22Rv1 (cell line): ENCODE results near the gene AXIN1.

Source experiments
- H3K27ac ChIP-seq: fragments of 450-650 bp; 2 replicates; pipeline ENCODE4 v1.5.1; 2017
- ZFX ChIP-seq: fragments of 450-650 bp; IDR thresholded peaks from 2 replicates; pipeline ENCODE4 v1.6.1; 2017; ENCODE audit warnings: antibody characterized with exemption, borderline replicate concordance
- TF ChIP-seq, protein P1 (sequence below): fragments of 450-650 bp; IDR thresholded peaks from 2 replicates; pipeline ENCODE4 v1.5.1; 2017; ENCODE audit warnings: mild to moderate bottlenecking

AXIN1 gene

GRCh38 chr16:397135-397661 lies 44.7 kb upstream of the AXIN1 start, which contains the start of gene NME4:
Gene NME4 (plus strand): TSS chr16:397199. CDS start chr16:397223, 24 bp downstream.
- peak within 1 kb of the TSS; percentile 59 for H3K27ac ChIP-seq
- TF ChIP-seq ZFX = no peak
- TF ChIP-seq, protein P1, sequence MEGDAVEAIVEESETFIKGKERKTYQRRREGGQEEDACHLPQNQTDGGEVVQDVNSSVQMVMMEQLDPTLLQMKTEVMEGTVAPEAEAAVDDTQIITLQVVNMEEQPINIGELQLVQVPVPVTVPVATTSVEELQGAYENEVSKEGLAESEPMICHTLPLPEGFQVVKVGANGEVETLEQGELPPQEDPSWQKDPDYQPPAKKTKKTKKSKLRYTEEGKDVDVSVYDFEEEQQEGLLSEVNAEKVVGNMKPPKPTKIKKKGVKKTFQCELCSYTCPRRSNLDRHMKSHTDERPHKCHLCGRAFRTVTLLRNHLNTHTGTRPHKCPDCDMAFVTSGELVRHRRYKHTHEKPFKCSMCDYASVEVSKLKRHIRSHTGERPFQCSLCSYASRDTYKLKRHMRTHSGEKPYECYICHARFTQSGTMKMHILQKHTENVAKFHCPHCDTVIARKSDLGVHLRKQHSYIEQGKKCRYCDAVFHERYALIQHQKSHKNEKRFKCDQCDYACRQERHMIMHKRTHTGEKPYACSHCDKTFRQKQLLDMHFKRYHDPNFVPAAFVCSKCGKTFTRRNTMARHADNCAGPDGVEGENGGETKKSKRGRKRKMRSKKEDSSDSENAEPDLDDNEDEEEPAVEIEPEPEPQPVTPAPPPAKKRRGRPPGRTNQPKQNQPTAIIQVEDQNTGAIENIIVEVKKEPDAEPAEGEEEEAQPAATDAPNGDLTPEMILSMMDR = no peak

DNA sequence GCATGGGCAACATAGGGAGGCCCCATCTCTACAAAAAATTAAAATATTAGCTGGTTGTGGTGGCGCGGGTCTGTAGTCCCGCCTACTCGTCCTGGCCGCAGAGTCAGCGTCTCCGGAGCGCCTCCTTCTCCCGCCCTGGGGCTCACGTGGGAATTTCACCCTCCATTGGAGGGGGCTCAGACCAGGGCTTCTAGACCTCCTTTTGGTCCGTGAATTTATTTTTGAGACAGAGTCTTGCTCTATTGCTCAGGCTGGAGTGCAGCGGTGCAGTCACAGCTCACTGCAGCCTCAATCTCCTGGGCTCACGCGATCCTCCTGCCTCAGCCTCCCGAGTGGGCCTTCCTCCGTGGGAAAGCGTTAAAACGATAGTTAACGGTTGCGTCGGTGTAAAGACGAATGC lies 44.1 kb upstream of the AXIN1 start:
- peak overlapping the region; percentile 59 for H3K27ac ChIP-seq
- TF ChIP-seq, protein P1 = no peak
- TF ChIP-seq ZFX = no peak

DNA sequence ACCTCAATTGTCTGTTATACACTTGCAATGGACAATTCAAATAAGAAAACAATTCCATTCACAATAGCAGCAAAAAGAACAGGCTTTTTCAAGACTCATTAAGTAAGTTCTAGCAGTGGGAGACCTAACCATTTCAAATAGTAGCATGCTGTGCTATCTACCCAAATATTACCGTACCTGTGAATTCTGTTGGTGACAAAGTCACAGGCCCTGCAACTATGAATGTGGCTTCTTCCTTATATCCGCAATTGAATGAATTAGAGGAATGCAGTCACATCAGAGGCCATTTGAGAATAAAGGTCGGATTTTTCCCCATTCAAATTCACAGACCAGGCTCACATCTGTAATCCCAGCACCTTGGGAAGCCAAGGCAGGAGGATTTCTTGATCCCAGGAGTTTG lies 43.7 kb upstream of the AXIN1 start:
- TF ChIP-seq, protein P1 = no peak
- no peak for TF ChIP-seq ZFX
- H3K27ac ChIP-seq = peak overlapping the region; percentile 59

DNA sequence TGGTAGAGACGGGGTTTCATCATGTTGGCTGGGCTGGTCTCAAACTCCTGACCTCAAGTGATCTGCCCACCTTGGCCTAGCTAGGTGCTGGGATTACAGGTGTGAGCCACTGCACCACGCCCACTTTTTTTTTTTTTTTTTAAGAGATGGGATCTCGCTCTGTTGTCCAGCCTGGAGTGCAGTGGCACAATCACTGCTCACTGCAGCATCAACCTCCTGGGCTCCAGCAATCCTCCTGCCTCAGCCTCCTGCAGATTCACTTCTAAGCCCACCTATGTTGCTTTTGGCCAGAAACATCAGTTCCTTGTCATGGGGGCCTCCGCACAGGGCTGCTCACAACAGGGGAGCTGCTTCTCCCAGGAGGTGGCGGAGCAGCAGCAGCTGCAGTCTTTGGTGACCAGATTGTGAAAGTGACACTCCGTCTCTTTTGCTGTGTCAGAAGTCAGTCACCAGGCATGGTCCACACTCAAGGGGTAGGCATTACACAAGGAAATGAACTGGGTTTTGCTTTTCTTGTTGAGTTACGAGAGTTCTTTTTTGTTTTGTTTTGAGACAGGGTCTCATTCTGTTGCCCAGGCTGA lies 40.0 kb upstream of the AXIN1 start:
- H3K27ac ChIP-seq = no peak overlapping the region
- TF ChIP-seq, protein P1 = no peak
- TF ChIP-seq ZFX = no peak

DNA sequence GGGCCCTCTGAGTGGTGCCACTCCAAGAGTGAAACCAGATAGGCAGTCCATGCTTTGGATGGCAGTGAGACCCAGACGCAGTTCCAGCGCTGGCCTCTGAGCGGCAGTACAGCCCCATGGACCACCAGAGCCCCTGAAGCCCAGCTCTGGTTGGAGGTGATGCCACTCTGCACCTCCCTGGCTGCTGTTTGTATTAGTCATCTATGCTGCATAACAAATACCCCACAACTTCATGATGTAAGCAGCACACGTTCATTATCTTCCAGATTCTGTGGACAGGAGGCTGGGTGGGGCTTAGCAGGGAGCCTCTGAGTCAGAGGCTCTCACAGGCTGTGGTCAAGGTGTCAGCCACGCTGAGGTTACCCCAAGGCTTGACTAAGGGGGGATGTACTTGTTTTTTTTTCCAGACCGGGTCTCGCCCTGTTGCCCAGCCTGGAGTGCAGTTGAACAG lies 39.4 kb upstream of the AXIN1 start:
- TF ChIP-seq, protein P1 = peak; percentile 77
- TF ChIP-seq ZFX = no peak
- H3K27ac ChIP-seq = no peak overlapping the region

GRCh38 chr16:389352-389751 lies 36.8 kb upstream of the AXIN1 start:
- no peak for TF ChIP-seq ZFX
- TF ChIP-seq, protein P1 = no peak
- no peak overlapping the region for H3K27ac ChIP-seq

DNA sequence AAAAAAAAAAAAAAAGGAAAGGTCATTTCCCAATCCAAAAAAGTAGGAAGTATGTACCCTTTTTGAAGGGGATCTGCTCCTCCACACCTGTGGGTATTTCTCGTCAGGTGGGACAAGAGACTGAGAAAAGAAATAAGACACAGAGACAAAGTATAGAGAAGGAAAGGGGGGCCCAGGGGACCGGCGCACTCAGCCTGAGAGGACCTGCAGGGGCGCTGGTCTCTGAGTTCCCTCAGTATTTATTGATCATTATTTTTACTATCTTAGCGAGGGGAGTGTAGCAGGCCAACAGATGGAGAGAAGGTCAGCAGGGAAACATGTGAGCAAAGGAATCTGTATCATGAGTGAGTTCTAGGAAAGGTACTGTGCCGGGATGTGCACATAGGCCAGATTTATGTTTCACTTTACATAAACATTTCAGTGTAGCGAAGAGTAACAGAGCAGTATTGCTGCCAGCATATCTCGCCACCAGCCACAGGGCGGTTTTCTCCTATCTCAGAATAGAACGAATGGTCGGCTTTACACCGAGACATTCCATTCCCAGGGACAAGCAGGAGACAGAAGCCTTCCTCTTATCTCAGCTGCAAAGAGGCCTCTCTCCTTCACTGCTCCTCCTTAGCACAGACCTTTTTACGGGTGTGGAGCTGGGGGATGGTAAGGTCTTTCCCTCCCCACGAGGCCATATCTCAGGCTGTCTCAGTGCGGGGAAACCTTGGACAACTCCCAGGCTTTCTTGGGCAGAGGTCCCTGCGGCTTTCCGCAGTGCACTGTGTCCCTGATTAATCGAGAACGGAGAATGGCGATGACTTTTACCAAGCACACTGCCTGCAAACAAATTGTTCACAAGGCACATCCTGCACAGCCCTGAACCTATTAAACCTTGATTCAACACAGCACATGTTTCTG lies 35.5 kb upstream of the AXIN1 start:
- H3K27ac ChIP-seq = peak overlapping the region; percentile 31; the same call in 1 of the 2 replicates
